ENCODE data around the gene MMRN2. TPM values are rescaled to one million over a fixed set of nuclear protein-coding genes. Genes with fewer than 3 reads are reported as not detected.

MMRN2 gene
- 0.46 and 0.52 TPM in 2 replicates for polyA plus RNA-seq

GRCh38 chr10:86957471-86958115, at the start of gene MMRN2:
Gene MMRN2 (minus strand): TSS chr10:86957615. CDS start chr10:86957541, 74 bp downstream.

GRCh38 chr10:86968271-86968993, 11.0 kb upstream of the MMRN2 start, which contains the start of gene ADIRF:
Gene ADIRF (plus strand): TSS chr10:86968482. CDS start chr10:86968545, 63 bp downstream.

GRCh38 chr10:86958116-86958900, 893 bp upstream of the MMRN2 start, which contains the start of gene SNCG:
Gene SNCG (plus strand): TSS chr10:86958599. CDS start chr10:86958698, 99 bp downstream.

Other genes starting within 250 kb of the MMRN2 start
- 5.7 and 8.5 TPM in 2 replicates for gene BMPR1A, start 201.0 kb downstream of the MMRN2 start, polyA plus RNA-seq
- 1,040 and 1,509 TPM in 2 replicates for gene SNCG, start 984 bp upstream of the MMRN2 start, polyA plus RNA-seq
- gene ADIRF, start 10.9 kb upstream of the MMRN2 start, polyA plus RNA-seq = 3.3 and 4.2 TPM in 2 replicates
- not detected in 2 replicates for gene FAM25A, start 62.7 kb upstream of the MMRN2 start, polyA plus RNA-seq
- 108 and 116 TPM in 2 replicates for gene GLUD1, start 137.2 kb upstream of the MMRN2 start, polyA plus RNA-seq
- 3.7 and 4.8 TPM in 2 replicates for gene SHLD2, start 137.6 kb upstream of the MMRN2 start, polyA plus RNA-seq